Activated naive CD4-positive, alpha-beta T cell treated with anti-CD3 and anti-CD28 coated beads, Interleukin-2, amount 50 U/mL, for 24 hours (primary cell): Measurements from ENCODE around the gene SHOC2.

Experiments used
- H3K27ac Mint-ChIP-seq: one replicate; pipeline ENCODE4 v1.8.0; 2021; ENCODE audit warnings: mild to moderate bottlenecking, mixed read lengths
- H3K27me3 Mint-ChIP-seq: one replicate; pipeline ENCODE4 v1.8.0; 2021; ENCODE audit warnings: mixed read lengths
- H3K36me3 Mint-ChIP-seq: one replicate; pipeline ENCODE4 v1.8.0; 2021; ENCODE audit warnings: mixed read lengths
- H3K4me1 Mint-ChIP-seq: one replicate; pipeline ENCODE4 v1.8.0; 2021; ENCODE audit warnings: mixed read lengths
- H3K4me3 Mint-ChIP-seq: one replicate; pipeline ENCODE4 v1.8.0; 2021; ENCODE audit warnings: mild to moderate bottlenecking, mixed read lengths
- H3K9me3 Mint-ChIP-seq: one replicate; pipeline ENCODE4 v1.8.0; 2021; ENCODE audit warnings: mixed read lengths

SHOC2 gene

DNA sequence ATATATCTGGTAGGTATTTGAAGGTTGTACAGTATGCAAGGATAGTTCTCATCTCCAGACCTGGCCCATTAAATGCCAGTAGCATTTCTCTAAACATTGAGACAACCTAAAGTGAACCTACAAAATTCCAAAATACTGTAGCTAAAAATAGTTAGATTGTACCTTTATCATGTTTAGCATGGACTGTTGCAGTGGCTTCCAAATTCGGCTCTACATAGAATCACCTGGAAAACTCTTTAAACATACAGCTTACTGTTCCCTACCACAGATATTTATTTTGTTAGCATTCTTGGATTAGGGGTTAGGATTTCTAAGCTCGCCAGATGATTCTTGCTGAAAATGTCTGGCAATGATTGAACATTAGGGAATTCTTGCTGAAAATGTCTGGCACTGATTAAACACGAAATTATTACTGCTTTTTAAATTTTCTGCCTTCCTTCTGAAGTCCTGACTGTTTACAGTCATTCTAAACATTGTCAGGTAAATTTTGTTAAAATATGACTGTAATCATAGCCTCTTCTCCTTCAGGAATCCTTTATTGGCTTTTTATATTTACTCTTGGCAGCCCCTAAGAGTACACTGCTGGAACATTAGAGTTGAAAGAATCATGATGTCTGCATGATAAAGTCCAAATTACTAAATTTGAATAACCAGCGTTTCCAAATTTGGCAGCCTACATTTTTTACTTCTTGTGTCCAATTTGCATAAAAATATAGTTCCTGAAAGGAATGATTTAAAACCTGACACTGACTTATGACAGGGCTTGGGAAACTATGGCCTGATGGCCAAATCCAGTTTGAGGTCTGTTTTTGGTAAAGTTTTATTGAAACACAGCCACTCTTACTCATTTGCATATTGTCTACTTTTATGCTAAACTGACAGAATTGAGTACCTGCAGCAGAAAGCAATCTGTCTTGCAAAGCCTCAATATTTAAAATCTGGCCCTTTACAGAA, 40.3 kb downstream of the SHOC2 start:
- peaks cover 70% of the 10 kb centered on the region for H3K4me1 Mint-ChIP-seq
- H3K4me3 Mint-ChIP-seq: no peak overlapping the region
- peaks cover 14% of the 10 kb centered on the region for H3K36me3 Mint-ChIP-seq
- no peak overlapping the region for H3K27ac Mint-ChIP-seq
- H3K9me3 Mint-ChIP-seq: no peaks in the 10 kb centered on the region
- H3K27me3 Mint-ChIP-seq: no peaks in the 10 kb centered on the region

DNA sequence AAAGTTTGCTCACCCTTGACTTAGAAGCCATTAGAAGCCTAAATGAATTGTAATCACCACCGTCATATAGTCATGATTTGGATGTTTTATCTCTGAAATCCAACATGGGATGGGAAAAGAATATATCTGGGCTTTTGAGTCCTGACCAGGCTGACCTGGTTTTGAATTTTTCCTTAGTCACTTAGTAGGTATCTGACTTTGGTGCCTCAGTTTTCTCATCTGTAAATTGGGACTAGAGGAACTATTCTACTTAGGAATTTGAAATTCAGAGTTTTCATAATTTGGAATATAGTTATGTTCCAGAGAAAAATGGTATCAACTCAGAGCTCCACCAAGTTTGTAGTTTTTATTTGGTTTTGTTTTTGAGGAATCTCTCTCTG, 40.9 kb downstream of the SHOC2 start:
- Mint-ChIP-seq H3K9me3 (no peaks in the 10 kb centered on the region), H3K4me3 (no peak overlapping the region), H3K27me3 (no peaks in the 10 kb centered on the region), H3K4me1 (peaks cover 70% of the 10 kb centered on the region), H3K27ac (no peak overlapping the region), H3K36me3 (peaks cover 10% of the 10 kb centered on the region)

DNA sequence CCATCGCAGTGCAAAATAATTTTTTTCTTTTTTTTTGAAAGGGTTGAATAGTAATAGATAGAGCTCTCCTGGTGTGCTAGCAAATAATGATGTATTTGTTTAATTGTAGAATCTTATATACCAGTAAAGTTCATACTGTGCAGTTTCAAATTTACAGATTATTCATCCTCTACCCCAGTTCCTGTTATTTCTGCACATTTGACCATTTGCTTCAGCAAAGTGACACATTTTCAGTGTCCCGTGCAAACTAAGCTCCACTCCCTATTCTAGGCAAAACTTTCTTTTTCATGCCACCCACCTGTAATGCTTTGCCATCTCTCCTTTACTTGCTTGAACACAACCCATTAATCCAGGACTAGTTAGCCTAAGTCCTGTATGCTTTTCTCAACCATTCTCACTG, 43.0 kb downstream of the SHOC2 start:
- Mint-ChIP-seq H3K27me3 (no peaks in the 10 kb centered on the region), H3K4me1 (peaks cover 73% of the 10 kb centered on the region), H3K4me3 (no peak overlapping the region), H3K9me3 (no peaks in the 10 kb centered on the region), H3K36me3 (peaks cover 10% of the 10 kb centered on the region), H3K27ac (peak overlapping the region; percentile 42)

DNA sequence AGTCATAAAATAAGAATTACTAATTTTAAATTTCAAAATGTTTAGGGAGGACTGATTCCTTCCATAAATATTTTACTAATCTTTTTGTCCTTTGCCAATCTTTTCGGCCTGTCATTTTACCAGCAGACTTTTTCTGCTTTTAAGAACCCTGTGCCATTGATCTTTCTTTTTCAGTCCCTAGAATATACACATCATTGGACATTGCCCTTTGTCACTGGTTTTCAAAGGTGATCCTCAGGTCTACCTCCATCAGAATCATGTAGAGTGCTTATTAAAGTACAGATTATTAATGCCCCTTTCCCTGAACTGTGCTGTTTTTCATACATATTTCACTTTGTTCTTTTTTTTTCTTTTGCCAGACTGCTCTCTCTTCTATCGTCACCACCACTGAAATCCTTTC, 43.8 kb downstream of the SHOC2 start:
- Mint-ChIP-seq H3K36me3 (peaks cover 14% of the 10 kb centered on the region), H3K4me1 (peaks cover 72% of the 10 kb centered on the region), H3K9me3 (no peaks in the 10 kb centered on the region), H3K27me3 (no peaks in the 10 kb centered on the region), H3K27ac (no peak overlapping the region), H3K4me3 (no peak overlapping the region)

DNA sequence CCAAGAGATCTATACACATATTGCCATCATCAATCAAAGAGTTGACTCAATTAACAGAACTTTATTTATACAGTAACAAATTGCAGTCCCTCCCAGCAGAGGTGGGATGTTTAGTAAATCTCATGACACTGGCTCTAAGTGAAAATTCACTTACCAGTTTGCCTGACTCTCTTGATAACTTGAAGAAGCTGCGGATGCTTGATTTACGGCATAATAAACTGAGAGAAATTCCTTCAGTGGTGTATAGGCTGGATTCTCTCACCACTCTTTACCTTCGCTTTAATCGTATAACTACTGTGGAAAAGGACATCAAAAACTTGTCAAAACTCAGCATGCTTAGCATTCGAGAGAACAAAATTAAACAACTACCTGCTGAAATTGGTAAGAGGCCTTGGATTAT, 45.3 kb downstream of the SHOC2 start:
- no peak overlapping the region for H3K27ac Mint-ChIP-seq
- no peaks in the 10 kb centered on the region for H3K9me3 Mint-ChIP-seq
- no peaks in the 10 kb centered on the region for H3K27me3 Mint-ChIP-seq
- H3K4me1 Mint-ChIP-seq: peaks cover 73% of the 10 kb centered on the region
- no peak overlapping the region for H3K4me3 Mint-ChIP-seq
- H3K36me3 Mint-ChIP-seq: peaks cover 13% of the 10 kb centered on the region

DNA sequence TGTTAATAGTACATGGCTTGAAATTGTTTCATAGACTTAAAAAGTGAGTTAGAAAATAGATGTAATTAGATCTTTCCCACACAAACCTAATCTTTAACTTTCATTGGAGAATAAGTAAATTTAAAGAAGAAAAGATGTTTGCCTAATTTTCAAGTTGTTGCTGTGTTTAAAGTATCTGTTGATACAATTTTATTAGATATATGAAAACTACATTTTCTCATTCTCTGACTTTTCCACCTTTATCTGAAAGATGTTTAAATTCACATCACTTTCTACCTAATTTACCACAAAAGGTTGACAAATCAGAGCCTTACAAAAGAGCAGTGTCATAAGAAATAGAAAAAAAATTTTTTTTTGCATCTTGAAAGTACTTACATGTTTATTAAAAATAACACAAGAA, 45.8 kb downstream of the SHOC2 start:
- Mint-ChIP-seq H3K36me3 (peaks cover 17% of the 10 kb centered on the region), H3K4me3 (no peak overlapping the region), H3K9me3 (peaks cover 4% of the 10 kb centered on the region), H3K27me3 (no peaks in the 10 kb centered on the region), H3K4me1 (peaks cover 78% of the 10 kb centered on the region), H3K27ac (no peak overlapping the region)

DNA sequence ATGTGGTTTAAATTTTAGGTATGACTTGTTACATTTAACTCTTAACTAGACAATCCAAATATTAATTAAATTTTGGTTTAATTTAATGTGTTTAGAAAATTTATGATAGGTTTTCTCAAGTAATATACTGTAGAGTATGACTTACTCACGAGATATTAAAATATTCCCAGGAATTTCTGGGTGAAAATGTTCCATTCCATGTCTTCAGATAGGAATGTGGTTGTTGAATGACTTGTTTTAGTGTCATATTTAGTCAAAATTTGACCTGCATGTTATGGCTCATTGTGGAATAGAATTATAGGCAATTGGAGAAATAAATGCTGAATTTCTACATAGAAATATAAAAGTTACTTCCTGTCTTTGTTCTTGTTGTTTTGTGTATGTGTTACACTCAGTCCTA, 46.7 kb downstream of the SHOC2 start:
- Mint-ChIP-seq H3K4me1 (peaks cover 82% of the 10 kb centered on the region), H3K9me3 (peaks cover 5% of the 10 kb centered on the region), H3K36me3 (peaks cover 21% of the 10 kb centered on the region), H3K4me3 (no peak overlapping the region), H3K27me3 (no peaks in the 10 kb centered on the region), H3K27ac (no peak overlapping the region)

DNA sequence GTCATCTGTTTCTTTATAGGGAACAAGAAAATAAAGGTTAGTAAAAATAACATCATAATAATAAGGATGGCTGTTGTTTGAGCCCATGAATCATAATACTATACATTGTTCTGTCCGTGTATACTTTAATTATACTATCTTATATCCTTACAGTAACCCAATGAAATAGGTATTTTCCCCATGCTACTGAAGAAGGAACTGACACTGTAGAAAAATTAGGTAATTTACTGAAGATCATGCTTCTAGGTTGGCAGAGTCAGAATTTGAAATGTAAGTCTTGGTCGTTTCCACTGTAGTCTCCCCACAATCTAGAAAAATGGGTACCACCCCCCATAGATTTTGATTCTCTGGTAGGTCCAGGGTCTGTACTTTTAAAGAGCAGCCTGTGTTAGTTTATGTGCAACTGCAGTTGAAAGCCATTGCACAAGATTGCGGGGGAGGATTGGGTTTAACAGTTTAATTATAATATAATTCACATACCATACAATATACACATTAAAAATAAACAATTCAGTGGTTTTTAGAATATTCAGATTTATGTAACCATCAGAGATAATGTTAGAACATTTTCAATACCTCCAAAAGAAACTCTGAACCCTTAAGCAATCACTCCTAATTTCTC, 47.7 kb downstream of the SHOC2 start:
- H3K4me1 Mint-ChIP-seq: peaks cover 82% of the 10 kb centered on the region
- H3K27me3 Mint-ChIP-seq: no peaks in the 10 kb centered on the region
- peaks cover 5% of the 10 kb centered on the region for H3K9me3 Mint-ChIP-seq
- peaks cover 21% of the 10 kb centered on the region for H3K36me3 Mint-ChIP-seq
- no peak overlapping the region for H3K4me3 Mint-ChIP-seq
- H3K27ac Mint-ChIP-seq: no peak overlapping the region

DNA sequence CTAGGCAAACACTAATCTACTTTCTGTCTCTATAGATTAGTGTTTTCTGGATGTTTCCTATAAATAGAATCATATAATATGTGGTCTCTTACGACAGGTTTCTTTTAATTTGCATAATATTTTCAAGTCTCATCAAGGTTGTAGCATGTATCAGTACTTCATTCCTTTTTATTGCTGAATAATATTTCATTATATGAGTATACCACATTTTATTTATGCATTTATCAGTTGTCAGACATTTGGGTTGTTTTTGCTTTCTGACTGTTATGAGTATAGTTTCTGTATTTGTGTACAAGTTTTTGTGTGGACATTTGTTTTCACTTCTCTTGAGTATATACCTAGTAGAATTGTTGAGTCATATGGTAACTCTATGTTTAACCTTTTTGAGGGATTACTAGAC, 48.2 kb downstream of the SHOC2 start:
- H3K4me3 Mint-ChIP-seq: no peak overlapping the region
- peaks cover 82% of the 10 kb centered on the region for H3K4me1 Mint-ChIP-seq
- H3K27me3 Mint-ChIP-seq: no peaks in the 10 kb centered on the region
- H3K36me3 Mint-ChIP-seq: peaks cover 18% of the 10 kb centered on the region
- H3K27ac Mint-ChIP-seq: no peak overlapping the region
- H3K9me3 Mint-ChIP-seq: peaks cover 5% of the 10 kb centered on the region

DNA sequence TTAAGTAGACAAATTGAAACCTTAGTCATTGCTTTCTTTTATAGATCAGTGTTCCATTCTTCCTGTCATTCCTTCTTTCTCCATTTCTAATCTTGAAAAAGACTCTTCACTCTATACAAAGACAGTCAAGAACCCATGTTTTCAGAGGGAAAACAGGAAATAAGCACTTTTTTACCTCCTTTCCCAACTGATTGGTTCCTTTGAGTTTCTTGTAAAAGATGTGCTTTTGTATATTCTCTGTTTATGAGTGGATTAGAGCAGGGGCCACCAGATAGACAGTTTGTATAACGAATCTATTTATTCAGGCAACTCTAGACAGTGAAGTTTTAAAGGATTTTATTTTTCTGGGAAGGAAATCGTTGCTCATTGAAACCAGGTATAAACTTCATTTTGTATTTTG, 49.8 kb downstream of the SHOC2 start:
- peaks cover 16% of the 10 kb centered on the region for H3K36me3 Mint-ChIP-seq
- H3K27ac Mint-ChIP-seq: no peak overlapping the region
- no peak overlapping the region for H3K4me3 Mint-ChIP-seq
- H3K4me1 Mint-ChIP-seq: peaks cover 84% of the 10 kb centered on the region
- peaks cover 5% of the 10 kb centered on the region for H3K9me3 Mint-ChIP-seq
- no peaks in the 10 kb centered on the region for H3K27me3 Mint-ChIP-seq

DNA sequence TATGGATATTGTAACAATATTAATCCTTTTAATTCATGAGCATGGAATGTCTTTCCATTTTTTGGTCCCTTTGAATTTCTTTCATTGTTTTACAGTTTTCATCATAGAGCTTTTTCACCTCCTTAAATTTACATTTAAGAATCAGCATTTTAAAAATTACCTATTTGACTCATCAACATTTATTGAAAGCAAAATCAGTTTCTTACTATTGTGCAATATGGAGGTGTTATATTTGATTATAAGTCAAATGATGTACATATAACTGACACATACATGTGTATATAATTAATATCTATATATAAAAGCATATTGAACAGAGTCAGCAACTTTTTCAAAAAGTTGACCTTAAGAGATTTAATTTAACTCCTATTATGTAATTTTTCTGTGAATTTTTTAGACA, 52.2 kb downstream of the SHOC2 start:
- peaks cover 19% of the 10 kb centered on the region for H3K36me3 Mint-ChIP-seq
- no peak overlapping the region for H3K4me3 Mint-ChIP-seq
- no peaks in the 10 kb centered on the region for H3K27me3 Mint-ChIP-seq
- no peak overlapping the region for H3K27ac Mint-ChIP-seq
- H3K9me3 Mint-ChIP-seq: peaks cover 5% of the 10 kb centered on the region
- peaks cover 66% of the 10 kb centered on the region for H3K4me1 Mint-ChIP-seq

DNA sequence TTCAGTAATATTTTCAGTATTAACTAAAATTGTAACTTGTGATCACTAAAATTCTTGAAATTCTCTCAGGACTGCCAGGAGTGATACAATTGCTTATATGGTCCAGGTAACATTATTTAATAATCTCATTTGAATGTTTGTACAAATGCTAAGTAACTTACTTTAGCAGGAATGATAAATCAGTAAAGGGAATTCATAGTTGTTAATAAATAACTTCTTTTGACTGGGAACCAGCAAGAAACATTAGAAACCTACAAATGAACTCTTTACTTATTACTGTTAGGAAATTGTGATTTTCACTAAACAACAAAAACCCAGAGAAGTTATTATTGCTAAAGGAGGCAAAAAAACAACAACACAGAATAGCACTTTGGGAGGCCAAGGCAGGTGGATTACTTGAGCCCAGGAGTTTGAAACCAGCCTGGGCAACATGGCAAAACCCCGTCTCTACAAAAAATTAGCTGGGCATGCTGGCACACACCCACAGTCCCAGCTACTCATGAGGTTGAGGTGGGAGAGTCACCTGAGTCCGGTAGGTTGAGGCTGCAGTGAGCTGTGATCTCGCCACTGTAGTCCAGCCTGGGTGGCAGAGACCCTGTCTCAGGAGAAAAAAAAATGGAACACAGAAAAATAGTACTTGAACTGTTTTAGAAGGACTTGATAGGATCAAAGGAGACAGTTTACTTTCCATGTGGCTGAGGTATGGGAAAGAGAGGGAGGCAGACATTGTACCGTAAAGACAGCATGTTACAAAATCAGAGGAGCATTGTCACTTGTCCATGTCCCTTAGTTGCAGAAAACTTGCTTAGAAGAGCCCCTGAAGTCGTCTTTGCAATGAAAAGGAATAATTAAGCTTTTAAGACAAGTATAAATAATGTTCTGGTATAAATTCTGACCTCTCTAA, 53.1 kb downstream of the SHOC2 start:
- H3K9me3 Mint-ChIP-seq: peaks cover 5% of the 10 kb centered on the region
- H3K27ac Mint-ChIP-seq: peak overlapping the region; percentile 27
- no peak overlapping the region for H3K4me3 Mint-ChIP-seq
- peaks cover 66% of the 10 kb centered on the region for H3K4me1 Mint-ChIP-seq
- H3K36me3 Mint-ChIP-seq: peaks cover 20% of the 10 kb centered on the region
- no peaks in the 10 kb centered on the region for H3K27me3 Mint-ChIP-seq

DNA sequence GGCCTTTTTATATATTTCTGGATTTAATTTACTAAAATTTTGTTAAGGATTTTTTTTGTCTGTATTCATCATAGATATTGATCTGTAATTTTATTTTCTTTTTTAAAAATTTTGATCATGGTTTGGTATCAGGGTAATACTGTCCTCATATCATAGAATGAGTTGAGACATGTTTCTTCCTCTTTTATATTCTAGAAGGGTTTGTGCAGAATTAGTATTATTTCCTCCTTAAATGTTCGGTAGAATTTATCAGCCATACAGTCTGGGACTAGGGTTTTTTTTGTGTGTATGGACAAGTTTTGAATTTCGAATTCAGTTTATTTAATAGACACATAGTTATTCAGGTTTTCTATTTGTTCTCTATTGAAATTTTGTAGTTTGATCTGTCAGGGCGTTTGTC, 54.0 kb downstream of the SHOC2 start:
- peaks cover 5% of the 10 kb centered on the region for H3K9me3 Mint-ChIP-seq

DNA sequence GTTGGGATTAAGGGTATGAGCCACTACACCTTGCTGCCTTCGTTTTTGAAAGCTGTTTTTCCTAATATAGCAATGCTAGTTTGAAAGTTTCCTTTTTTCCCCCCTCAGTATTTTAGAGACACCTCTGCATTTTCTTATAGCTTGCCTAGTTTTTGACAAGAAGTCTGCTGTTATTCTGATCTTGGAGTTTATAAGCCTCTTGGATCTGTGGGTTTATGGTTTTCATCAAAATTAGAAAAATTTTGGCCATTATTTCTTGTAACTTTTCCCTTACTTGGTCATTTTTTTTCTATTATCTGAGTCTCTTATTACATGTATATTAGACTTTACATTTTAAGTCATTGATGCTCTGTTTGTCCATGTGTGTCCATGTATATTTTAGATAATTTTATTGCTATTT, 57.2 kb downstream of the SHOC2 start:
- H3K4me1 Mint-ChIP-seq: peaks cover 73% of the 10 kb centered on the region
- no peak overlapping the region for H3K4me3 Mint-ChIP-seq
- peaks cover 25% of the 10 kb centered on the region for H3K36me3 Mint-ChIP-seq
- no peaks in the 10 kb centered on the region for H3K27me3 Mint-ChIP-seq
- H3K9me3 Mint-ChIP-seq: peaks cover 6% of the 10 kb centered on the region
- H3K27ac Mint-ChIP-seq: no peak overlapping the region

More for the DNA sequence above, 54.0 kb downstream of the SHOC2 start:
- Mint-ChIP-seq H3K4me1 (peaks cover 67% of the 10 kb centered on the region), H3K27ac (peak overlapping the region; percentile 8), H3K36me3 (peaks cover 16% of the 10 kb centered on the region), H3K4me3 (no peak overlapping the region), H3K27me3 (no peaks in the 10 kb centered on the region)

DNA sequence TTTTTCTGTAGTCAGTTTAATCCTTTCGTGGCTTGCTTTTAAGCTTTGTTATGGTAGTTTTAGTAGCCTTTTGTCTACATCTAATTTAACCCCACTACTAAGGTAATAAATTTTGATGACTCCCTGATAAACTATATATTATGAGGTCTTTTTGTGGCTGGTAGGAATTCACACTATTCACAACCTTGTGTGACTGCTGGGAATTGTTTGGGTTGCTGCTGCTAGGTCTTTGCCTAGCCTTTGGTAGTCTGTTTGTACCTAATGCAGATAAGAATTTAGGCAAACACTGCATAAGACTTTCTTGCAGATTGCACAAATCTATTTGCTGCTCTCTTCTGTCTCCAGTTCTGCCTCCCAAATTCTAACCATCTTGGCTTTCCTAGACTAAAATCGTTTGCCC, 58.3 kb downstream of the SHOC2 start:
- H3K4me3 Mint-ChIP-seq: no peak overlapping the region
- H3K9me3 Mint-ChIP-seq: peaks cover 6% of the 10 kb centered on the region
- H3K27ac Mint-ChIP-seq: no peak overlapping the region
- H3K27me3 Mint-ChIP-seq: no peaks in the 10 kb centered on the region
- H3K36me3 Mint-ChIP-seq: peaks cover 25% of the 10 kb centered on the region
- H3K4me1 Mint-ChIP-seq: peaks cover 64% of the 10 kb centered on the region
